HFFc6 (cell line): ENCODE data around the gene UQCC5. TPM values are rescaled to one million over a fixed set of nuclear protein-coding genes. Genes with fewer than 3 reads are reported as not detected.

Source experiments
- DNase-seq: peaks from one replicate; pipeline ENCODE4 v3.0.0-alpha.2; 2018
- H3K27ac Mint-ChIP-seq: 2 replicates; pipeline ENCODE4 v1.8.0; 2020; ENCODE audit warnings: mild to moderate bottlenecking, mixed read lengths
- H3K27me3 Mint-ChIP-seq: 2 replicates; pipeline ENCODE4 v1.8.0; 2021; ENCODE audit warnings: mild to moderate bottlenecking, moderate library complexity, mixed read lengths; ENCODE audit not compliant: insufficient read depth
- H3K36me3 Mint-ChIP-seq: 2 replicates; pipeline ENCODE4 v1.8.0; 2021; ENCODE audit warnings: low read depth, mixed read lengths
- H3K4me1 Mint-ChIP-seq: 2 replicates; pipeline ENCODE4 v1.8.0; 2020; ENCODE audit warnings: low read depth, mixed read lengths
- H3K4me3 Mint-ChIP-seq: 2 replicates; pipeline ENCODE4 v1.8.0; 2020; ENCODE audit warnings: mild to moderate bottlenecking, moderate library complexity, mixed read lengths
- H3K9me3 Mint-ChIP-seq: 2 replicates; pipeline ENCODE4 v1.8.0; 2020; ENCODE audit warnings: mild to moderate bottlenecking, mixed read lengths
- total RNA-seq, 6 experiments: library from RNA; stranded (reverse); fragmentation: NEBNext Ultra II Directional; extraction: Animal tissue kit (Norgen Biotek cat#: 25700); gene quantifications; 2 replicates in 1 of 6; 3 replicates in 5 of 6; pipeline ENCODE4 v1.2.3, GENCODE V29; 2021
- TF ChIP-seq, protein P1 (sequence below): fragments of 200-600 bp; sonication (generic); IDR thresholded peaks from 2 replicates; pipeline ENCODE4 v1.5.0; 2021; ENCODE audit warnings: antibody characterized with exemption, mild to moderate bottlenecking

UQCC5 gene
- total RNA-seq, 6 experiments from 2014 or later = 22.2 to 38.4 (median 28.3) TPM

DNA sequence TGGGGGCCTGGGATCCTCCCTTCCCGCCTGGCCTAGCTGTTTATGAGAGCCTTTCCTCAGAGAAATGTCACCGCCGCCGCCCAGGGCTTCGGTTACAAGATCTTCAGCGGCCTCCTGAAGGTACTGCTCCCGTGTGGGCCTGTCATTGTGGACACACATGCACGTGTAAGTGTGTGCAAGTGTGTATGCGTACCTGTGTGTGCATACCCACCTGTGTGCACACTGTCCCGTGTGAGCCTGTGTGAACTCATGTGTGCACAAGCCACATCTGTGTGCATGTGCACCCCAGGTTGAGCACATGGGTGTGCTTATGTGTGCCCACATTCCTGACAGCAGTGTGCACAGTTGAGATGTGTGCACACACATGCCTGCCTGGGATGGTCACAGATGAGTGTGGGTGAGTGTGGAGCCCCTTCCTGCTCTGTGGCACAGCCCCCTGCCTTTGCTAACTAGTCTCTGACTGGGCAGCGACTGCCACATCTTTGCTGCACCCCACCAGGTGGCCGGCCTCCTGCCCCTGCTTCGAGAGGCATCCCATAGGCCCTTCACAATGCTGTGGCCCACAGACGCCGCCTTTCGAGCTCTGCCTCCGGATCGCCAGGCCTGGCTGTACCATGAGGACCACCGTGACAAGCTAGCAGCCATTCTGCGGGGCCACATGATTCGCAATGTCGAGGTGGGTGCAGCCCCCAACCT lies 16.8 kb upstream of the UQCC5 start:
- H3K4me1 Mint-ChIP-seq = no peaks in the 10 kb centered on the region
- TF ChIP-seq, protein P1, sequence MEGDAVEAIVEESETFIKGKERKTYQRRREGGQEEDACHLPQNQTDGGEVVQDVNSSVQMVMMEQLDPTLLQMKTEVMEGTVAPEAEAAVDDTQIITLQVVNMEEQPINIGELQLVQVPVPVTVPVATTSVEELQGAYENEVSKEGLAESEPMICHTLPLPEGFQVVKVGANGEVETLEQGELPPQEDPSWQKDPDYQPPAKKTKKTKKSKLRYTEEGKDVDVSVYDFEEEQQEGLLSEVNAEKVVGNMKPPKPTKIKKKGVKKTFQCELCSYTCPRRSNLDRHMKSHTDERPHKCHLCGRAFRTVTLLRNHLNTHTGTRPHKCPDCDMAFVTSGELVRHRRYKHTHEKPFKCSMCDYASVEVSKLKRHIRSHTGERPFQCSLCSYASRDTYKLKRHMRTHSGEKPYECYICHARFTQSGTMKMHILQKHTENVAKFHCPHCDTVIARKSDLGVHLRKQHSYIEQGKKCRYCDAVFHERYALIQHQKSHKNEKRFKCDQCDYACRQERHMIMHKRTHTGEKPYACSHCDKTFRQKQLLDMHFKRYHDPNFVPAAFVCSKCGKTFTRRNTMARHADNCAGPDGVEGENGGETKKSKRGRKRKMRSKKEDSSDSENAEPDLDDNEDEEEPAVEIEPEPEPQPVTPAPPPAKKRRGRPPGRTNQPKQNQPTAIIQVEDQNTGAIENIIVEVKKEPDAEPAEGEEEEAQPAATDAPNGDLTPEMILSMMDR = no peak
- DNase-seq = no peak
- H3K4me3 Mint-ChIP-seq = no peak overlapping the region
- no peak overlapping the region for H3K27ac Mint-ChIP-seq
- H3K9me3 Mint-ChIP-seq = no peaks in the 10 kb centered on the region
- H3K36me3 Mint-ChIP-seq = peaks cover 9% of the 10 kb centered on the region
- H3K27me3 Mint-ChIP-seq = no peaks in the 10 kb centered on the region

DNA sequence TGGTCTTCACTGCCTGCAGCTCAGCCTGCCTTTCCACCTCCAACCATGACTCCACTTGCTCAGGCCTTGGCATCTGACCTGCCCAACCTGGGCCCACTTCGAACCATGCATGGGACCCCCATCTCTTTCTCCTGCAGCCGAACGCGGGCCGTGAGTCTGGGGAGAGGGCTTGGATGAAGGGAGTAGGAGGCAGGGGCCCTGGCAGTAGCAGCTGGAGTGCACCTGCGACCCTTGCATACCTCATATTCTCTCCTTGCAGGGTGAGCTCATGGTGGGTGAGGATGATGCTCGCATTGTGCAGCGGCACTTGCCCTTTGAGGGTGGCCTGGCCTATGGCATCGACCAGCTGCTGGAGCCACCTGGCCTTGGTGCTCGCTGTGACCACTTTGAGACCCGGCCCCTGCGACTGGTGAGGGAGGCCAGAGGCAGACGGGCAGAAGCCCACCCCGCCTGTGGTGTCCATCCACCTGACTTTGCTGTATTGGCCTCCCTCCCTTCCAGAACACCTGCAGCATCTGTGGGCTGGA lies 16.2 kb upstream of the UQCC5 start:
- Mint-ChIP-seq H3K27ac (no peak overlapping the region), H3K27me3 (no peaks in the 10 kb centered on the region), H3K4me3 (no peak overlapping the region), H3K4me1 (no peaks in the 10 kb centered on the region), H3K36me3 (peaks cover 10% of the 10 kb centered on the region), H3K9me3 (no peaks in the 10 kb centered on the region)
- DNase-seq = no peak
- TF ChIP-seq, protein P1 = no peak

DNA sequence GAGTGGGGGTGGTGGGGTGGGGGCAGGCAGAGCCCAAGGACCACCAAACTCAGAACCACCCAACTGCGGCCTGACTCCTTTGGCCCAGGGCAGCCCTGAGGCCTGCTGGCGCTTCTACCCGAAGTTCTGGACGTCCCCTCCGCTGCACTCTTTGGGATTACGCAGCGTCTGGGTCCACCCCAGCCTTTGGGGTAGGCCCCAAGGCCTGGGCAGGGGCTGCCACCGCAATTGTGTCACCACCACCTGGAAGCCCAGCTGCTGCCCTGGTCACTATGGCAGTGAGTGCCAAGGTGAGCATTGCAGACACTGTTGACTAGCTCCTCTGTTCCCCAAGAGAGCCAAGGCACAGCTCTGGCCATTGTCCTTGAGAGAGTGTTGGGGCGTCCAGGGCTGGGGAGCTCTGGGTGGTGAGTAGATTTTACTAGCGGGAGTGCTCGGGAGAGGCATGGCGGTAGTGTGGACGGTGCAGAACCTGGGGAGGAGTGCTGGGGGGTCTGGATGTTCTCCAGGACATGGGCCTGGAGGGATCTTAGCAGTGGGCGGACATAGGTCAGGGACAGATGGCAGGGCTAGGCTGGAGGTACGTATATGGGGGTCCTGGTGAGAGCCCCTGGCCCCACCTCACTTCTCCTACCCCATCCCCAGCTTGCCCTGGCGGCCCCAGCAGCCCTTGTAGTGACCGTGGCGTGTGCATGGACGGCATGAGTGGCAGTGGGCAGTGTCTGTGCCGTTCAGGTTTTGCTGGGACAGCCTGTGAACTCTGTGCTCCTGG lies 15.5 kb upstream of the UQCC5 start:
- Mint-ChIP-seq H3K9me3 (no peaks in the 10 kb centered on the region), H3K36me3 (peaks cover 10% of the 10 kb centered on the region), H3K27me3 (no peaks in the 10 kb centered on the region), H3K4me3 (no peak overlapping the region), H3K27ac (no peak overlapping the region), H3K4me1 (no peaks in the 10 kb centered on the region)
- TF ChIP-seq, protein P1 = no peak
- no peak for DNase-seq

DNA sequence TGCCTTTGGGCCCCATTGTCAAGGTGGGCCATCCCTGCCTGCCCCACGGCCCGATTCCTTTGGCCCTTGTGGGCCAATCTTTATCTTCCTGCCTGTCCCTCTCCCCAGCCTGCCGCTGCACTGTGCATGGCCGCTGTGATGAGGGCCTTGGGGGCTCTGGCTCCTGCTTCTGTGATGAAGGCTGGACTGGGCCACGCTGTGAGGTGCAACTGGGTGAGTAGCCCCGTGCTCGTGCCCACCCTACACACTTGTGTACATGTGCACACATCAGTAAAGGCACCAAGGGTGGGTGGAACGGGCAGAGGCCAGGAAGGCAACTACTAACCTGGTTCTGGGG lies 14.9 kb upstream of the UQCC5 start:
- TF ChIP-seq, protein P1 = no peak
- Mint-ChIP-seq H3K4me3 (no peak overlapping the region), H3K9me3 (no peaks in the 10 kb centered on the region), H3K4me1 (peaks cover 2% of the 10 kb centered on the region; the same call in 1 of the 2 replicates), H3K27me3 (no peaks in the 10 kb centered on the region), H3K36me3 (peaks cover 10% of the 10 kb centered on the region), H3K27ac (no peak overlapping the region)
- no peak for DNase-seq

DNA sequence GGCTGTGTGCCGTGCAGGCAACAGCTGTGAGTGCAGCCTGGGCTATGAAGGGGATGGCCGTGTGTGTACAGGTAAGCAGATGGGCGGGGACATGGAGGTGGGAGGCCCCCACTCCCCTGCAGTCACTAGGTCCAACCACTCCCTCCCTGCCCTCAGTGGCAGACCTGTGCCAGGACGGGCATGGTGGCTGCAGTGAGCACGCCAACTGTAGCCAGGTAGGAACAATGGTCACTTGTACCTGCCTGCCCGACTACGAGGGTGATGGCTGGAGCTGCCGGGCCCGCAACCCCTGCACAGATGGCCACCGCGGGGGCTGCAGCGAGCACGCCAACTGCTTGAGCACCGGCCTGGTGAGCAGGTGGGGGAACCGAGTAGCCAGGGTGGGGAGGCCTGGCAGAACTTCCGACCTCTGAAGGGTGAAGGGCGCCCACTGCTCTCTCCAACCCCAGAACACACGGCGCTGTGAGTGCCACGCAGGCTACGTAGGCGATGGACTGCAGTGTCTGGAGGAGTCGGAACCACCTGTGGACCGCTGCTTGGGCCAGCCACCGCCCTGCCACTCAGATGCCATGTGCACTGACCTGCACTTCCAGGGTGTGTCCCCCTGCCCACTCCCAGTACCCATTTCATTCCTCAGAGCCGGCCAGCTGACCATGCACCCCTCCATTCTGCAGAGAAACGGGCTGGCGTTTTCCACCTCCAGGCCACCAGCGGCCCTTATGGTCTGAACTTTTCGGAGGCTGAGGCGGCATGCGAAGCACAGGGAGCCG lies 14.3 kb upstream of the UQCC5 start:
- no peak for DNase-seq
- Mint-ChIP-seq H3K4me1 (peaks cover 5% of the 10 kb centered on the region; the same call in 1 of the 2 replicates), H3K36me3 (peaks cover 10% of the 10 kb centered on the region), H3K9me3 (no peaks in the 10 kb centered on the region), H3K4me3 (no peak overlapping the region), H3K27me3 (no peaks in the 10 kb centered on the region), H3K27ac (no peak overlapping the region)
- TF ChIP-seq, protein P1 = no peak
